GM23338 (cell line): ENCODE results near the gene EXOC3L1. TPM values are rescaled to one million over a fixed set of nuclear protein-coding genes. Genes with fewer than 3 reads are reported as not detected.
A peak's percentile ranks its signal among the peaks of the same experiment; 100 is the strongest.

Source experiments
- ATAC-seq: fragments of 200-7000 bp; cut with Tn5 transposase; 3 replicates; pipeline ENCODE4 v1.9.1; 2020
- DNase-seq: peaks from one replicate; pipeline ENCODE4 v3.0.0-alpha.2; 2015; ENCODE audit warnings: low spot score
- H2AFZ ChIP-seq: fragments of 200-600 bp; sonication (generic); 2 replicates; pipeline ENCODE4 v1.8.0; 2016; ENCODE audit warnings: antibody characterized with exemption, mild to moderate bottlenecking, moderate library complexity
- H3F3A ChIP-seq: fragments of 200-600 bp; sonication (generic); replicated peaks from 2 replicates; pipeline ENCODE4 v1.8.0; 2017; ENCODE audit warnings: antibody characterized with exemption, mixed run types, low read depth
- H3K27ac ChIP-seq: fragments of 200-600 bp; sonication (generic); 2 replicates; pipeline ENCODE4 v1.6.1; 2016; ENCODE audit warnings: low read depth
- H3K27me3 ChIP-seq: fragments of 200-600 bp; sonication (generic); 2 replicates; pipeline ENCODE4 v1.8.0; 2016; ENCODE audit warnings: mild to moderate bottlenecking, mixed run types, moderate library complexity; ENCODE audit not compliant: insufficient read depth
- H3K36me3 ChIP-seq: fragments of 200-600 bp; sonication (generic); 2 replicates; pipeline ENCODE4 v1.8.0; 2016; ENCODE audit warnings: mild to moderate bottlenecking; ENCODE audit not compliant: insufficient read depth
- H3K4me1 ChIP-seq: fragments of 200-600 bp; sonication (generic); 2 replicates; pipeline ENCODE4 v1.8.0; 2016; ENCODE audit warnings: mild to moderate bottlenecking, moderate library complexity; ENCODE audit not compliant: insufficient read depth
- H3K4me2 ChIP-seq: fragments of 200-600 bp; sonication (generic); 2 replicates; pipeline ENCODE4 v1.7.1; 2017; ENCODE audit warnings: mixed run types
- H3K4me3 ChIP-seq: fragments of 200-600 bp; sonication (generic); 2 replicates; pipeline ENCODE4 v1.6.1; 2016; ENCODE audit warnings: mixed run types
- H3K79me2 ChIP-seq: fragments of 200-600 bp; sonication (generic); replicated peaks from 2 replicates; pipeline ENCODE4 v1.8.0; 2017; ENCODE audit warnings: mild to moderate bottlenecking; ENCODE audit not compliant: insufficient read depth
- H3K9me2 ChIP-seq: fragments of 200-600 bp; sonication (generic); 2 replicates; pipeline ENCODE4 v1.8.0; 2017; ENCODE audit not compliant: insufficient read depth
- H4K20me1 ChIP-seq: fragments of 200-600 bp; sonication (generic); replicated peaks from 2 replicates; pipeline ENCODE4 v1.8.0; 2017; ENCODE audit warnings: mild to moderate bottlenecking; ENCODE audit not compliant: insufficient read depth
- H3K27ac Mint-ChIP-seq: 2 replicates; pipeline ENCODE4 v1.8.0; 2020; ENCODE audit warnings: inconsistent platforms, mild to moderate bottlenecking, moderate library complexity, mixed read lengths
- H3K27me3 Mint-ChIP-seq: 3 replicates; pipeline ENCODE4 v1.8.0; 2022; ENCODE audit warnings: low read depth, mild to moderate bottlenecking, moderate library complexity, mixed read lengths, inconsistent platforms; ENCODE audit not compliant: insufficient read depth, poor library complexity
- H3K36me3 Mint-ChIP-seq: 3 replicates; pipeline ENCODE4 v1.8.0; 2021; ENCODE audit warnings: low read depth, mild to moderate bottlenecking, inconsistent platforms, moderate library complexity, mixed read lengths
- H3K4me1 Mint-ChIP-seq: 3 replicates; pipeline ENCODE4 v1.8.0; 2020; ENCODE audit warnings: mild to moderate bottlenecking, inconsistent platforms, mixed read lengths
- H3K4me3 Mint-ChIP-seq: 3 replicates; pipeline ENCODE4 v1.8.0; 2021; ENCODE audit warnings: moderate library complexity, mild to moderate bottlenecking, inconsistent platforms, mixed read lengths
- H3K9me3 Mint-ChIP-seq: 3 replicates; pipeline ENCODE4 v1.8.0; 2020; ENCODE audit warnings: moderate library complexity, mild to moderate bottlenecking, inconsistent platforms, mixed read lengths
- CREB1 ChIP-seq: fragments of 250-450 bp; sonication (Bioruptor Pico); IDR thresholded peaks from 2 replicates; pipeline ENCODE4 v1.5.0; 2020; ENCODE audit warnings: low read depth, mild to moderate bottlenecking, moderate library complexity
- EZH2phosphoT487 ChIP-seq: fragments of 200-600 bp; sonication (generic); IDR thresholded peaks from one replicate; pipeline ENCODE4 v1.8.1; 2018; ENCODE audit warnings: antibody characterized with exemption; ENCODE audit not compliant: unreplicated experiment
- JUNB ChIP-seq: IDR thresholded peaks from one replicate; pipeline ENCODE4 v1.6.1; 2016; ENCODE audit warnings: antibody characterized with exemption; ENCODE audit not compliant: unreplicated experiment
- NANOG ChIP-seq: IDR thresholded peaks from 2 replicates; pipeline ENCODE4 v1.6.1; 2016; ENCODE audit warnings: antibody characterized with exemption, borderline replicate concordance
- POLR2AphosphoS5 ChIP-seq: IDR thresholded peaks from 2 replicates; pipeline ENCODE4 v1.6.1; 2016; ENCODE audit warnings: antibody characterized with exemption, low read depth
- ZNF114 ChIP-seq: fragments of 250-450 bp; sonication (Bioruptor Pico); IDR thresholded peaks from 2 replicates; pipeline ENCODE4 v1.5.0; 2020; ENCODE audit warnings: mild to moderate bottlenecking, moderate library complexity
- ZNF331 ChIP-seq: fragments of 250-450 bp; sonication (Bioruptor Pico); IDR thresholded peaks from 2 replicates; pipeline ENCODE4 v1.5.0; 2020; ENCODE audit warnings: low read depth, mild to moderate bottlenecking, moderate library complexity
- polyA plus RNA-seq: library from polyadenylated mRNA; unstranded; fragments of >200 nt; fragmentation: Nextera tagmentation; extraction: Ambion mirVana; gene quantifications from 2 replicates; pipeline ENCODE4 v1.2.1, GENCODE V29; 2016
- total RNA-seq: library from RNA; depleted of rRNA; stranded (reverse); fragments of >200 nt; shearing (Covaris generic); gene quantifications from 2 replicates; pipeline ENCODE4 v1.2.3, GENCODE V29; 2014
- TF ChIP-seq, protein P1 (sequence below), 2 experiments: fragments of 200-600 bp in 1 of 2; sonication (generic) in 1 of 2; conservative IDR thresholded peaks; 2 replicates each; pipeline versions ENCODE4 v1.5.1 to v1.6.1; 2016 to 2017; ENCODE audit warnings: antibody characterized with exemption in 2 of 2, low read depth in 2 of 2, mild to moderate bottlenecking in 2 of 2, moderate library complexity in 1 of 2
- TF ChIP-seq, protein P2 (sequence below): IDR thresholded peaks from 2 replicates; pipeline ENCODE4 v1.6.1; 2016; ENCODE audit warnings: antibody characterized with exemption
- TF ChIP-seq, protein P3 (sequence below): IDR thresholded peaks from one replicate; pipeline ENCODE4 v1.6.1; 2018; ENCODE audit warnings: antibody characterized with exemption; ENCODE audit not compliant: unreplicated experiment
- TF ChIP-seq, protein P4 (sequence below): fragments of 250-450 bp; sonication (Bioruptor Pico); IDR thresholded peaks from 2 replicates; pipeline ENCODE4 v1.5.0; 2020; ENCODE audit warnings: mild to moderate bottlenecking, moderate library complexity

Gene EXOC3L1
- total and polyA plus RNA-seq, 2 experiments from 2014 or later = 1.1 to 2.3 TPM

DNA sequence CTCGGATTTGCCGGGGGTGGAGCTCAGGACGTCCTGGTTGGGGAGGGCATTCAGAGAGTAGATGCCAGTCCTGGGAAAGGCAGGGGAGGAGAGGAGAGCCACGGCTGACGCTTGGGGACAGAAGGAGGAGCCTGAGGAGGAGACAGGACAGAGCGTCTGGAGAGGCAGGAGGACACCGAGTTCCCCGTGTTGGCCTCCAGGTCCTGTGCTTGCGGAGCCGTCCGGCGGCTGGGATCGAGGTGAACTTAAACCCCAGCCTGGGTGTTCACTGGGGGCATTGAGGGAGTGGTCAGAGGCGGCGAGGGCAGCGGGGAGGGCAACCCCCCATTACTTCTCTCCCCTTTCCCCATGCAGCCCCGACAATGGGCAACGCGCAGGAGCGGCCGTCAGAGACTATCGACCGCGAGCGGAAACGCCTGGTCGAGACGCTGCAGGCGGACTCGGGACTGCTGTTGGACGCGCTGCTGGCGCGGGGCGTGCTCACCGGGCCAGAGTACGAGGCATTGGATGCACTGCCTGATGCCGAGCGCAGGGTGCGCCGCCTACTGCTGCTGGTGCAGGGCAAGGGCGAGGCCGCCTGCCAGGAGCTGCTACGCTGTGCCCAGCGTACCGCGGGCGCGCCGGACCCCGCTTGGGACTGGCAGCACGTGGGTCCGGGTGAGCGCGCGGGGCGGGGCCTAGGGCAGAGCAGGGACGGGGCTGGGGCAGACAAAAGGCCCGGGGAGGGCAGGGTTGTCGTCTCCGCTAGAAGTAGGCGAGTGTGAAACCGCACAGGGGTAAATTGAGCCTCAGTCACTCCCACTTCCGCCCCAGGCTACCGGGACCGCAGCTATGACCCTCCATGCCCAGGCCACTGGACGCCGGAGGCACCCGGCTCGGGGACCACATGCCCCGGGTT is 15.9 kb downstream of the EXOC3L1 start (continued):
- TF ChIP-seq ZNF331 (CRISPR knock-in tag) = no peak
- TF ChIP-seq, protein P1, sequence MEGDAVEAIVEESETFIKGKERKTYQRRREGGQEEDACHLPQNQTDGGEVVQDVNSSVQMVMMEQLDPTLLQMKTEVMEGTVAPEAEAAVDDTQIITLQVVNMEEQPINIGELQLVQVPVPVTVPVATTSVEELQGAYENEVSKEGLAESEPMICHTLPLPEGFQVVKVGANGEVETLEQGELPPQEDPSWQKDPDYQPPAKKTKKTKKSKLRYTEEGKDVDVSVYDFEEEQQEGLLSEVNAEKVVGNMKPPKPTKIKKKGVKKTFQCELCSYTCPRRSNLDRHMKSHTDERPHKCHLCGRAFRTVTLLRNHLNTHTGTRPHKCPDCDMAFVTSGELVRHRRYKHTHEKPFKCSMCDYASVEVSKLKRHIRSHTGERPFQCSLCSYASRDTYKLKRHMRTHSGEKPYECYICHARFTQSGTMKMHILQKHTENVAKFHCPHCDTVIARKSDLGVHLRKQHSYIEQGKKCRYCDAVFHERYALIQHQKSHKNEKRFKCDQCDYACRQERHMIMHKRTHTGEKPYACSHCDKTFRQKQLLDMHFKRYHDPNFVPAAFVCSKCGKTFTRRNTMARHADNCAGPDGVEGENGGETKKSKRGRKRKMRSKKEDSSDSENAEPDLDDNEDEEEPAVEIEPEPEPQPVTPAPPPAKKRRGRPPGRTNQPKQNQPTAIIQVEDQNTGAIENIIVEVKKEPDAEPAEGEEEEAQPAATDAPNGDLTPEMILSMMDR (conservative IDR thresholded peaks at IDR 0.05; ENCODE audit: low read depth in 2 of 2) = peak in 1 of 2 experiments; percentile 31; a peak in 1 of 4 replicates
- TF ChIP-seq, protein P2, sequence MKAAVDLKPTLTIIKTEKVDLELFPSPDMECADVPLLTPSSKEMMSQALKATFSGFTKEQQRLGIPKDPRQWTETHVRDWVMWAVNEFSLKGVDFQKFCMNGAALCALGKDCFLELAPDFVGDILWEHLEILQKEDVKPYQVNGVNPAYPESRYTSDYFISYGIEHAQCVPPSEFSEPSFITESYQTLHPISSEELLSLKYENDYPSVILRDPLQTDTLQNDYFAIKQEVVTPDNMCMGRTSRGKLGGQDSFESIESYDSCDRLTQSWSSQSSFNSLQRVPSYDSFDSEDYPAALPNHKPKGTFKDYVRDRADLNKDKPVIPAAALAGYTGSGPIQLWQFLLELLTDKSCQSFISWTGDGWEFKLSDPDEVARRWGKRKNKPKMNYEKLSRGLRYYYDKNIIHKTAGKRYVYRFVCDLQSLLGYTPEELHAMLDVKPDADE = no peak; the same call in 1 of the 2 replicates

DNA sequence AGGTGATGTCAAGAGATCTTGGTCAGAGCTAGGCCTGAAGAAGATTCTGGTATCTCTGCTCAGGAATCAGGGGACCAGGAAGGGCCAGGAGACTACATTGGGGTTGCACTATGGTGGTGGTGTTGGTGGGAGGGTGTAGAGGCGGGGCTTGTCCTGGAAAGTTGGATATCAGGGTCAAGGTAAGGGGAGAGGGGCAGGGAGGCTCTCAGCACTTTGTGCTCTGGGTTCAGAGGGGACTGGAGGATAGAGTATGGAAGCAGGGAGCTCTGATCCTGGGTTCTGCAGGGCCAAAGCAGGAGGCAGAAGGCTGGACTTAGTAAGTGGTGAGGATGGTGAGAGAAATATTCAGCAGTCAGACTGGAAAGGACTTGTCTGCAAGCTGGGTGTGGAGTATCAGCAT is 16.6 kb downstream of the EXOC3L1 start:
- Histone ChIP-seq H3K27ac (no peak overlapping the region), H3F3A (peaks cover 23% of the 10 kb centered on the region; the same call in 1 of the 2 replicates), H4K20me1 (peaks cover 11% of the 10 kb centered on the region), H3K4me3 (peak overlapping the region; percentile 63), H3K36me3 (no peaks in the 10 kb centered on the region), H3K9me2 (no peaks in the 10 kb centered on the region), H3K79me2 (no peaks in the 10 kb centered on the region), H3K4me2 (peak overlapping the region; percentile 88), H2AFZ (peak overlapping the region; percentile 81; the same call in 1 of the 2 replicates), H3K4me1 (peaks cover 32% of the 10 kb centered on the region), H3K27me3 (peaks cover 93% of the 10 kb centered on the region)
- no peaks in the 10 kb centered on the region; the same call in 1 of the 3 replicates for H3K9me3 Mint-ChIP-seq
- H3K27ac Mint-ChIP-seq = no peak overlapping the region
- peak overlapping the region; percentile 76 for H3K4me3 Mint-ChIP-seq
- H3K4me1 Mint-ChIP-seq = peaks cover 33% of the 10 kb centered on the region
- H3K36me3 Mint-ChIP-seq = peaks cover 3% of the 10 kb centered on the region; the same call in 2 of the 3 replicates
- DNase-seq (no peak), ATAC-seq (no peak)
- peaks cover 88% of the 10 kb centered on the region for H3K27me3 Mint-ChIP-seq
- no peak for TF ChIP-seq NANOG
- no peak for TF ChIP-seq JUNB
- TF ChIP-seq, protein P3, sequence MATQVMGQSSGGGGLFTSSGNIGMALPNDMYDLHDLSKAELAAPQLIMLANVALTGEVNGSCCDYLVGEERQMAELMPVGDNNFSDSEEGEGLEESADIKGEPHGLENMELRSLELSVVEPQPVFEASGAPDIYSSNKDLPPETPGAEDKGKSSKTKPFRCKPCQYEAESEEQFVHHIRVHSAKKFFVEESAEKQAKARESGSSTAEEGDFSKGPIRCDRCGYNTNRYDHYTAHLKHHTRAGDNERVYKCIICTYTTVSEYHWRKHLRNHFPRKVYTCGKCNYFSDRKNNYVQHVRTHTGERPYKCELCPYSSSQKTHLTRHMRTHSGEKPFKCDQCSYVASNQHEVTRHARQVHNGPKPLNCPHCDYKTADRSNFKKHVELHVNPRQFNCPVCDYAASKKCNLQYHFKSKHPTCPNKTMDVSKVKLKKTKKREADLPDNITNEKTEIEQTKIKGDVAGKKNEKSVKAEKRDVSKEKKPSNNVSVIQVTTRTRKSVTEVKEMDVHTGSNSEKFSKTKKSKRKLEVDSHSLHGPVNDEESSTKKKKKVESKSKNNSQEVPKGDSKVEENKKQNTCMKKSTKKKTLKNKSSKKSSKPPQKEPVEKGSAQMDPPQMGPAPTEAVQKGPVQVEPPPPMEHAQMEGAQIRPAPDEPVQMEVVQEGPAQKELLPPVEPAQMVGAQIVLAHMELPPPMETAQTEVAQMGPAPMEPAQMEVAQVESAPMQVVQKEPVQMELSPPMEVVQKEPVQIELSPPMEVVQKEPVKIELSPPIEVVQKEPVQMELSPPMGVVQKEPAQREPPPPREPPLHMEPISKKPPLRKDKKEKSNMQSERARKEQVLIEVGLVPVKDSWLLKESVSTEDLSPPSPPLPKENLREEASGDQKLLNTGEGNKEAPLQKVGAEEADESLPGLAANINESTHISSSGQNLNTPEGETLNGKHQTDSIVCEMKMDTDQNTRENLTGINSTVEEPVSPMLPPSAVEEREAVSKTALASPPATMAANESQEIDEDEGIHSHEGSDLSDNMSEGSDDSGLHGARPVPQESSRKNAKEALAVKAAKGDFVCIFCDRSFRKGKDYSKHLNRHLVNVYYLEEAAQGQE = no peak
- TF ChIP-seq POLR2AphosphoS5 = no peak
- no peak for TF ChIP-seq ZNF114 (CRISPR knock-in tag)
- no peak for TF ChIP-seq CREB1
- TF ChIP-seq EZH2phosphoT487 = no peak
- TF ChIP-seq, protein P4, sequence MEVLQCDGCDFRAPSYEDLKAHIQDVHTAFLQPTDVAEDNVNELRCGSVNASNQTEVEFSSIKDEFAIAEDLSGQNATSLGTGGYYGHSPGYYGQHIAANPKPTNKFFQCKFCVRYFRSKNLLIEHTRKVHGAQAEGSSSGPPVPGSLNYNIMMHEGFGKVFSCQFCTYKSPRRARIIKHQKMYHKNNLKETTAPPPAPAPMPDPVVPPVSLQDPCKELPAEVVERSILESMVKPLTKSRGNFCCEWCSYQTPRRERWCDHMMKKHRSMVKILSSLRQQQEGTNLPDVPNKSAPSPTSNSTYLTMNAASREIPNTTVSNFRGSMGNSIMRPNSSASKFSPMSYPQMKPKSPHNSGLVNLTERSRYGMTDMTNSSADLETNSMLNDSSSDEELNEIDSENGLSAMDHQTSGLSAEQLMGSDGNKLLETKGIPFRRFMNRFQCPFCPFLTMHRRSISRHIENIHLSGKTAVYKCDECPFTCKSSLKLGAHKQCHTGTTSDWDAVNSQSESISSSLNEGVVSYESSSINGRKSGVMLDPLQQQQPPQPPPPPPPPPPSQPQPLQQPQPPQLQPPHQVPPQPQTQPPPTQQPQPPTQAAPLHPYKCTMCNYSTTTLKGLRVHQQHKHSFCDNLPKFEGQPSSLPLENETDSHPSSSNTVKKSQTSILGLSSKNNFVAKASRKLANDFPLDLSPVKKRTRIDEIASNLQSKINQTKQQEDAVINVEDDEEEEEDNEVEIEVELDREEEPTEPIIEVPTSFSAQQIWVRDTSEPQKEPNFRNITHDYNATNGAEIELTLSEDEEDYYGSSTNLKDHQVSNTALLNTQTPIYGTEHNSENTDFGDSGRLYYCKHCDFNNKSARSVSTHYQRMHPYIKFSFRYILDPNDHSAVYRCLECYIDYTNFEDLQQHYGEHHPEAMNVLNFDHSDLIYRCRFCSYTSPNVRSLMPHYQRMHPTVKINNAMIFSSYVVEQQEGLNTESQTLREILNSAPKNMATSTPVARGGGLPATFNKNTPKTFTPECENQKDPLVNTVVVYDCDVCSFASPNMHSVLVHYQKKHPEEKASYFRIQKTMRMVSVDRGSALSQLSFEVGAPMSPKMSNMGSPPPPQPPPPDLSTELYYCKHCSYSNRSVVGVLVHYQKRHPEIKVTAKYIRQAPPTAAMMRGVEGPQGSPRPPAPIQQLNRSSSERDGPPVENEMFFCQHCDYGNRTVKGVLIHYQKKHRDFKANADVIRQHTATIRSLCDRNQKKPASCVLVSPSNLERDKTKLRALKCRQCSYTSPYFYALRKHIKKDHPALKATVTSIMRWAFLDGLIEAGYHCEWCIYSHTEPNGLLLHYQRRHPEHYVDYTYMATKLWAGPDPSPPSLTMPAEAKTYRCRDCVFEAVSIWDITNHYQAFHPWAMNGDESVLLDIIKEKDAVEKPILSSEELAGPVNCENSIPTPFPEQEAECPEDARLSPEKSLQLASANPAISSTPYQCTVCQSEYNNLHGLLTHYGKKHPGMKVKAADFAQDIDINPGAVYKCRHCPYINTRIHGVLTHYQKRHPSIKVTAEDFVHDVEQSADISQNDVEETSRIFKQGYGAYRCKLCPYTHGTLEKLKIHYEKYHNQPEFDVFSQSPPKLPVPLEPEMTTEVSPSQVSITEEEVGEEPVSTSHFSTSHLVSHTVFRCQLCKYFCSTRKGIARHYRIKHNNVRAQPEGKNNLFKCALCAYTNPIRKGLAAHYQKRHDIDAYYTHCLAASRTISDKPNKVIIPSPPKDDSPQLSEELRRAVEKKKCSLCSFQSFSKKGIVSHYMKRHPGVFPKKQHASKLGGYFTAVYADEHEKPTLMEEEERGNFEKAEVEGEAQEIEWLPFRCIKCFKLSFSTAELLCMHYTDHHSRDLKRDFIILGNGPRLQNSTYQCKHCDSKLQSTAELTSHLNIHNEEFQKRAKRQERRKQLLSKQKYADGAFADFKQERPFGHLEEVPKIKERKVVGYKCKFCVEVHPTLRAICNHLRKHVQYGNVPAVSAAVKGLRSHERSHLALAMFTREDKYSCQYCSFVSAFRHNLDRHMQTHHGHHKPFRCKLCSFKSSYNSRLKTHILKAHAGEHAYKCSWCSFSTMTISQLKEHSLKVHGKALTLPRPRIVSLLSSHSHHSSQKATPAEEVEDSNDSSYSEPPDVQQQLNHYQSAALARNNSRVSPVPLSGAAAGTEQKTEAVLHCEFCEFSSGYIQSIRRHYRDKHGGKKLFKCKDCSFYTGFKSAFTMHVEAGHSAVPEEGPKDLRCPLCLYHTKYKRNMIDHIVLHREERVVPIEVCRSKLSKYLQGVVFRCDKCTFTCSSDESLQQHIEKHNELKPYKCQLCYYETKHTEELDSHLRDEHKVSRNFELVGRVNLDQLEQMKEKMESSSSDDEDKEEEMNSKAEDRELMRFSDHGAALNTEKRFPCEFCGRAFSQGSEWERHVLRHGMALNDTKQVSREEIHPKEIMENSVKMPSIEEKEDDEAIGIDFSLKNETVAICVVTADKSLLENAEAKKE (CRISPR knock-in tag) = no peak
